Astrocyte of the hippocampus (primary cell): ENCODE results near the gene SEMA6C.
A peak's percentile ranks its signal among the peaks of the same experiment; 100 is the strongest.
"Not testable (repeated sequence)": the region's sequence is repeated elsewhere in the genome, so short reads cannot be mapped to it uniquely, and the experiment has no call there.

ENCODE experiments used
- DNase-seq: peaks from one replicate; pipeline ENCODE4 v3.0.0; 2011; ENCODE audit warnings: low read depth, low spot score

The SEMA6C gene, protein sequence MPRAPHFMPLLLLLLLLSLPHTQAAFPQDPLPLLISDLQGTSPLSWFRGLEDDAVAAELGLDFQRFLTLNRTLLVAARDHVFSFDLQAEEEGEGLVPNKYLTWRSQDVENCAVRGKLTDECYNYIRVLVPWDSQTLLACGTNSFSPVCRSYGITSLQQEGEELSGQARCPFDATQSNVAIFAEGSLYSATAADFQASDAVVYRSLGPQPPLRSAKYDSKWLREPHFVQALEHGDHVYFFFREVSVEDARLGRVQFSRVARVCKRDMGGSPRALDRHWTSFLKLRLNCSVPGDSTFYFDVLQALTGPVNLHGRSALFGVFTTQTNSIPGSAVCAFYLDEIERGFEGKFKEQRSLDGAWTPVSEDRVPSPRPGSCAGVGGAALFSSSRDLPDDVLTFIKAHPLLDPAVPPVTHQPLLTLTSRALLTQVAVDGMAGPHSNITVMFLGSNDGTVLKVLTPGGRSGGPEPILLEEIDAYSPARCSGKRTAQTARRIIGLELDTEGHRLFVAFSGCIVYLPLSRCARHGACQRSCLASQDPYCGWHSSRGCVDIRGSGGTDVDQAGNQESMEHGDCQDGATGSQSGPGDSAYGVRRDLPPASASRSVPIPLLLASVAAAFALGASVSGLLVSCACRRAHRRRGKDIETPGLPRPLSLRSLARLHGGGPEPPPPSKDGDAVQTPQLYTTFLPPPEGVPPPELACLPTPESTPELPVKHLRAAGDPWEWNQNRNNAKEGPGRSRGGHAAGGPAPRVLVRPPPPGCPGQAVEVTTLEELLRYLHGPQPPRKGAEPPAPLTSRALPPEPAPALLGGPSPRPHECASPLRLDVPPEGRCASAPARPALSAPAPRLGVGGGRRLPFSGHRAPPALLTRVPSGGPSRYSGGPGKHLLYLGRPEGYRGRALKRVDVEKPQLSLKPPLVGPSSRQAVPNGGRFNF

GRCh38 chr1:151146412-151147131 is at the start of gene SEMA6C:
Gene SEMA6C, minus strand, starts transcription at chr1:151146631. Its CDS starts 4,010 bp downstream, at chr1:151142621.
- peak; percentile 97 for DNase-seq

DNA sequence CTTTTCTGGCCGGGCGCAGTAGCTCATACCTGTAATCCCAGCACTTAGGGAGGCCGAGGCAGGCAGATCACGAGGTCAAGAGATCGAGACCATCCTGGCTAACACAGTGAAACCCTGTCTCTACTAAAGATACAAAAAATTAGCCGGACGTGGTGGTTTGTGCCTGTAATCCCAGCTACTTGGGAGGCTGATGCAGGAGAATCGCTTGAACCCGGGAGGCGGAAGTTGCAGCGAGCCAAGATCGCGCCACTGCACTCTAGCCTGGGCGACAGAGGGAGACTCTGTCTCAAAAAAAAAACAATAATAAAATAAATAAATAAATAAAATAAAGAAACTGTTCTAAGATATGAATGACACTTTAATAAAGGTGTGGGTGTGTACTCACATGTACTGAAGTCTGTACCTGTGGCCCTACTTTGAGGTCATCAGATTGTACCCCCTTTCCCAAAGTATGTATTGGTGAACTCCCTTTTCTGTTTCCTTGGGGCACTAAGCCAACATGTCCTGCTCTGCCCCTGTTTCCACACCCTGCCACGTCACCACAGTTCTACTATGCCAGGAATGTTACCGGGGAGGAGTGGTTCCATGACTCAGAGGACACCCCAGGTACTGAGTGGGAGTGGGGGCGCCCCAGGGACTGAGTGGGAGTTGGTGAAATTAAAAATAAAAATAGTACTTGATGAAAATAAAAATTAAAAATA is 48.6 kb upstream of the SEMA6C start:
- DNase-seq = peak; percentile 90

- no peak for DNase-seq
Observed at GRCh38 chr1:151193856-151194255, 47.4 kb upstream of the SEMA6C start.

DNA sequence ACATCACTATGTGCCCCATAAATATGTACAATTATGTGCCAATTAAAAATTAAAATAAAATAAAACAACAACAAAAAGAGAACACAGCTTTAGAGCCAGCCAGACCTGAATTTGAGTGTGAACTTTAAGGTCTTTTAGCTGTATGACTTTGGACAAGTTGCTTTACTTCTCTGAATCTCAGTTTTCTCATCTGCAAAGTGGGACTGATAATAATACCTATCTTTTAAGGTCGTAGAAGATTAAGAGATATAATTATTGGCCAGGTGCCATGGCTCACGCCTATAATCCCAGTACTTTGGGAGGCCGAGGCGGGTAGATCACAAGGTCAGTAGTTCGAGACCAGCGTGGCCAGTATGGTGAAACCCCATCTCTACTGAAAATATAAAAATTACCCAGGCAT is 46.9 kb upstream of the SEMA6C start:
- DNase-seq = no peak

- no peak for DNase-seq
Observed at GRCh38 chr1:151192047-151192446, 45.6 kb upstream of the SEMA6C start.

DNA sequence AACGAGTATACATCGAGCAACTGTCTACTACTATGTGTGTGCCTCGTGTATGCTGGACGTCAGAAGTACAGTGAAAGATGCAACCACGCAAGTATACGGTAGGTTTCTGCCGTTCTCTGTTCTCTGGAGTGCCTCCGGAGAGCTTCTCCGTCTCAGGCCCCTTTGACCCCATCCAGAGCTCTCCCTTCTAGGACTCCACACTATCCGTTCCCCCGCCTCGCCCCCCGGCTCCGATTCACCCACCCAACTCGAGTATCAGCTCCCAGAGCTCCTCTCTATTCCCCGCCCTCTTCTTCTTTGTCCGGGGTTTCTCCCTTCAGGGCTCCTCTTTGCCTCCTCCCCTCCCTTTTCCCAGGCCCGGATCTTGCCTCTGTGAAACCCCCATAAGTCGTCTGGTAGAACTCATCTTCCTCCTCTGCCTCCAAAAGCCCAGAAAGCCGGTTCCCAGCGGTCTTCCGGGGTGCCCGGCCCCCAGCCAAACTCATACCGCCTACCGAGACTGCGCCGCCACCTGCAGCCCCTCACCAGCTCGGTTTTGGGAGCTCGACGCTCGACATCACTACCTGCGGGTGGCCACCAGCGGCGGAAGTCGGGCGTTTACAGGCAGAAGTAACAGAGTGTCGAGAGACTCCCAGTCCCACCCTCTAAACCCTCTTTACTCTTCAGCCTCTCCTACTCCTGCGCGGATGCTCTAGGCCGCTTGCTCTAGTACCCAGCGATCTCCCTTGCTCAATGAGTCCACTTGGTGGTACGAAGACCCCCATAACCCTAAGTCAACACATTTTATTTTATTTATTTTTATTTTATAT is 43.4 kb upstream of the SEMA6C start, which contains the start of gene VPS72:
TSS of gene VPS72 (minus strand) at position 561 of the 809 bp plus-strand sequence. CDS start at position 485, 76 bp downstream.
- DNase-seq = peak; percentile 96

DNA sequence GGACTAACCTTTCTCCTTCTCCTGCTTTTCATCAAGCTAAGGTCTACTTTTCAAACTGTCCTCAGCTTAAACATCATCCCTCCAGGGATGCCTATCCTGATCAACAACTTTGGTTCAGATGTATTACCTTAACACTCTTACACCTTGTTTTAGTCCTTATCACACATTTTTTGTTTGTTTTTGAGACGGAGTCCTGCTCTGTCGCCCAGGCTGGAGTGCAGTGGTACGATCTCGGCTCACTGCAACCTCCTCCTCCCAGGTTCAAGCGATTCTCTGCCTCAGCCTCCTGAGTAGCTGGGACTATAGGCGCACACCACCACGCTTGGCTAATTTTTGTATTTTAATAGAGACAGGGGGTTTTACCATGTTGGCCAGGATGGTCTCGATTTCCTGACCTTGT is 42.2 kb upstream of the SEMA6C start:
- not testable (repeated sequence) for DNase-seq

GRCh38 chr1:151187205-151187604 is 40.8 kb upstream of the SEMA6C start:
- DNase-seq = peak; percentile 28

DNA sequence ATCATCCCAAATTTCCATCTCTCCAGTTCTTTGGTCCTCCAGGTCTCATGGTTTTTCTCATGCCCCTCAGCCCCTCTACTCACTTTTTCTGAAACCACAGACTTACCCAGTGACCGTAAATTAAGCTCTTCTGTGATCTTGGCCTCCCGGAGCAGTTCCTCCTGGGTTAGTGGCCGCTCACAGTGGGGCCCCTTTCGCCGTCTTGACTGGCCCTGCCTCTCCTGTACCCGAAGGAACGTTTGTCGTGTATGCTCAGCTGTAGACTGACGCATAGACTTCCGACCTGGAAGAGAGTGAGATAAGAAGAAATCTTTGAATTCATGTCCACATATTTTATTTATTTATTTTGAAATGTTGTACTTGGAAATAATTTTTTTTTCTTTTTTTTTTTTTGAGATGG is 37.8 kb upstream of the SEMA6C start:
- no peak for DNase-seq

DNA sequence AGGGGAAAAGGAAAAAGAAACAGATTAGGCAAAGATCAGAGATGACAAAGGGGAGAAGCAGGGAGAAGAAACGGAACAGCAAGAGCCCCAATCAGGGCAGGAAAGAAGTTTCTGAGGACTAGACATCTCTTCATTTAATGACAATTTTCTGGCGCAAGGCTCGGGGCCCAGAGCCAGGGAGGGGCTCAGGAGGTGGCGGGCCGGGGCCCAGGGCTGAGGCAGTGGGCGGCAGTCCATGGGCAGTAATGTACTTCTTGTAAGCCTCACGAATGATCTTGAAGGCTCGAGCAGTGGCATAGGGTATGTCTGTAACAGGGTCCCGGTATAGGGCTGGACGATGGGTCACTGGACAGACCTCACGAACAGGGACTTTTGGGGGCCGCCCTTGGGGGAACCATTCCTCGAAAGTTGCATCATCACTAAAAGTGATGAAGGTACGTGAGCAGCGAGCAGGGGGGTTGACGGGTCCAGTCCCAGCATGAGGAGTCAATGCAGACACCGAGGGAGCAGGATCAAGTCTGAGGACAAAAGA is 30.1 kb upstream of the SEMA6C start:
- no peak for DNase-seq

DNA sequence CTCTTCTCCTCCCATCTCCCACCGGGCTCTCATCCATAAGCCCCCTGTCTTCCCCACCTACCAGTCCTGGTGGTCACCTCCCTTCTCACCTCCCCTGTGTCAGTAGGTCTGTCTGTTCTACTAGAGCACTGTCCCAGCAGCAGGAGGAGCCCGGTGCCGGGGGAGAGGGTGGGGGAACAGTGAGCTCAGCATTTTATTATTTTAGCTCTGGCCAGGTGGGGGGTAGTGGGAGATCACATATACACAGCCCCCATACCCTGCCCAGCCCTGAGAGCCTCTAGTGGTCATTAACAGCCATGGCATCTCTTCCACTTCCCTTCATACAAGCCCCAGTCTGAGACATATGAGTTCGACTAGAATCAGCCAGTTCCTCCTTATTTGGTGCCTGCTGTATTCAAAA is 29.4 kb upstream of the SEMA6C start, which contains the start of gene TMOD4:
TSS of gene TMOD4 (minus strand) at position 119 of the 400 bp plus-strand sequence. CDS start 1,106 bp downstream, outside the sequence.
- peak; percentile 42 for DNase-seq

DNA sequence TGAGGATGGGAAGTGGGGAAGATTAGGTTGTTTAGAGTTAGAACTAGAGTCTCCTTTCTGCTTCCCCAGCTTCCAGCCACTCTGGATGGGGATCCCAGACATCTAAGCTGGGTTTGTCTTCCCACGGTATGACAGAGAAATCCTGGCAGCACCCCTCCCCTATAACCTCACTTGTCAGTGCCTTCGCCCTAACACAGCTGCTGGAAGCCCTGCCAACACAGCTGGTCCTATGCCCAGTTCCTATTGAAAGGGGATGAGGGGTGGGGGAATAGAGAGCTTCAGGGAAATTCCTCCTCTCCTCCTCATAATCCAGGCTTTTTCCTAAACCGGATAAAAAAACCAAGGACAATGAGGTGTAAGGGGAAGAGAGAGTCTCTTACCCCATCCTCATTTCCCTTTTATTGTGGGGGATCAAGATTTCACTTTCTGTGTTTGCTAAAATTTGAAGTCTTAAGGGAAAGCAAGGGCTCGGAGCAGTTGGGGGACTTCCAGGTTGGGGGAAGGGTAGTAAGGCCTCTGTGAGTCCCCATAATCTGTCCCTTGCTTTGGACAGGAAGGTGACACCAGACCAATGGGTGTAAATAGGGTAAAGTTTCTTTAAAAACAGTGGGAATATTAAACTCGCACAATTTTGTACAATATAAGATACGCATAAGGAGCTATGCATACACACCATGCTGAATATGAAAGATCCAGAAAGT is 28.8 kb upstream of the SEMA6C start:
- DNase-seq = peak; percentile 69

GRCh38 chr1:151171190-151171589 is 24.8 kb upstream of the SEMA6C start:
- no peak for DNase-seq

DNA sequence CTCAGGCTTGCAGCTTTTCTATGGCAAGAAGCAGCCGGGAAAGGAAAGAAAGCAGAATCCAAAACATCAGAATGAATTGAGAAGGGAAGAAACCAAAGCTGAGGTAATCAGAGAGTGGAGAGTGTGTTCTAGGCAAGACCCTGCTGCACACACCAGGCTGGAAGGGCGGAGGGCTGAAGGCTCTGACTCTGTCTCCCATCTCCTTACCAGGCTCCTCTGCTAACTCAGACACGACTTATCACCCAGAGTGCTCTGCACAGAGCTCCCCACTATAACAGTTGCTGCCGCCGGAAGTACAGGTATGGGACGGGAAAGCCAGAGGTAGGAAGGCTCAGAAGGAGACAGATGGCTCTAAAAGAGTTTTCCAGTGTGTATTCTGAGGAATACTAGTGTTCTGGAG is 20.7 kb upstream of the SEMA6C start:
- DNase-seq = no peak

- DNase-seq = no peak
Observed at GRCh38 chr1:151166505-151166956, 20.1 kb upstream of the SEMA6C start.

GRCh38 chr1:151165738-151166504 is 19.5 kb upstream of the SEMA6C start, which contains the start of the genes LYSMD1 and SCNM1:
Gene LYSMD1, minus strand, starts transcription at chr1:151165902. Its CDS starts 644 bp downstream, at chr1:151165258.
Gene SCNM1, plus strand, starts transcription at chr1:151166144. Its CDS starts 9 bp downstream, at chr1:151166153.
- peak; percentile 99 for DNase-seq

DNA sequence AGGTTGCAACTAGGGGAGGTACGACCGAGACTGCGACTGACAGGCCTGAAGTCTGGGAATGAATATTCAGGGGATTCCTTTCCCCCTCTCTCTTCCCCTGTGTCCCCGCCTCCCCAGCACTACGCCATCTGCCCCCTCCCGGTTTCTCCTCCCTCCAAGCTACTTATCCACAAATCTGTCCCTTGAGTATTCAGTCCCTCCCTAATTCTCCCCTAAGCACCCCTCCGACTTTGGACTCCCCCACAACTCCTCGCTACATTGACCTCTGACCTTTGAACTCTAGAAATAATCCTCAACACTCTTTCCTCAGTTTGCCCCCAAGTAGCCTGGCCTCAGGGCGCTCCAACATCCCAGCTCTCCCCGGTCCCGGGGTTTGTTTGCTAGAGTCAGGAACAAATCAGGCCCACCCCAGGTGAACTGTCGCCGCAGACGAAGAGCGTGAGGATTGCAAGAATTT is 18.9 kb upstream of the SEMA6C start:
- DNase-seq = peak; percentile 75

GRCh38 chr1:151164732-151165280 is 18.4 kb upstream of the SEMA6C start:
- no peak for DNase-seq
